SK-N-SH (cell line): ENCODE measurements around the gene TMEM106A. TPM values are rescaled to one million over a fixed set of nuclear protein-coding genes. Genes with fewer than 3 reads are reported as not detected.

Experiments used
- CTCF ChIP-seq: fragments of 200-600 bp; sonication (generic); IDR thresholded peaks from 2 replicates; pipeline ENCODE4 v1.6.1; 2017; ENCODE audit warnings: antibody characterized with exemption, mild to moderate bottlenecking, moderate library complexity
- ELF1 ChIP-seq: IDR thresholded peaks from 2 replicates; pipeline ENCODE4 v1.4.0; 2012
- EP300 ChIP-seq, 2 experiments: IDR thresholded peaks; 2 replicates each; pipeline versions ENCODE4 v1.4.0 to v1.6.1; 2012; ENCODE audit warnings: borderline replicate concordance in 1 of 2, low read depth in 1 of 2, low read length in 1 of 2
- EZH2phosphoT487 ChIP-seq: fragments of 200-600 bp; sonication (generic); IDR thresholded peaks from 2 replicates; pipeline ENCODE4 v1.6.1; 2017; ENCODE audit warnings: low read depth, mixed run types, mild to moderate bottlenecking, antibody characterized with exemption, moderate library complexity, borderline replicate concordance
- FOSL2 ChIP-seq: IDR thresholded peaks from 2 replicates; pipeline ENCODE4 v1.4.0; 2012; ENCODE audit warnings: low read depth, mild to moderate bottlenecking, moderate library complexity, borderline replicate concordance
- FOXJ3 ChIP-seq: sonication (generic); formaldehyde crosslinking; IDR thresholded peaks from 2 replicates; pipeline ENCODE4 v1.5.1; 2020; ENCODE audit warnings: mild to moderate bottlenecking, missing genetic modification reagents
- FOXM1 ChIP-seq: IDR thresholded peaks from 2 replicates; pipeline ENCODE4 v1.4.0; 2012; ENCODE audit warnings: low read depth, mild to moderate bottlenecking
- GABPA ChIP-seq: IDR thresholded peaks from 2 replicates; pipeline ENCODE4 v1.4.0; 2012; ENCODE audit warnings: low read depth, mild to moderate bottlenecking
- GATA2 ChIP-seq: sonication (generic); formaldehyde crosslinking; IDR thresholded peaks from 2 replicates; pipeline ENCODE4 v1.5.0; 2020; ENCODE audit warnings: mild to moderate bottlenecking, missing genetic modification reagents
- IRF3 ChIP-seq: fragments of 150-350 bp; IDR thresholded peaks from 2 replicates; pipeline ENCODE4 v1.6.1; 2016; ENCODE audit warnings: mild to moderate bottlenecking, low read depth, low read length
- JUND ChIP-seq: IDR thresholded peaks from 2 replicates; pipeline ENCODE4 v1.4.0; 2012
- MAX ChIP-seq: IDR thresholded peaks from 2 replicates; pipeline ENCODE4 v1.4.0; 2012; ENCODE audit warnings: low read depth
- MEF2A ChIP-seq: IDR thresholded peaks from 2 replicates; pipeline ENCODE4 v1.4.0; 2012; ENCODE audit warnings: low read depth, borderline replicate concordance
- MXI1 ChIP-seq: IDR thresholded peaks from 2 replicates; pipeline ENCODE4 v1.6.1; 2012; ENCODE audit warnings: mild to moderate bottlenecking, low read depth, low read length, improper control_type of control experiment
- NFIC ChIP-seq: IDR thresholded peaks from 2 replicates; pipeline ENCODE4 v1.4.0; 2012; ENCODE audit warnings: borderline replicate concordance
- PBX3 ChIP-seq: IDR thresholded peaks from 2 replicates; pipeline ENCODE4; 2012
- POLR2AphosphoS5 ChIP-seq: IDR thresholded peaks from 2 replicates; pipeline ENCODE4 v1.6.1; 2012; ENCODE audit warnings: low read depth, low read length
- RAD21 ChIP-seq: IDR thresholded peaks from 2 replicates; pipeline ENCODE4 v1.6.1; 2012; ENCODE audit warnings: mild to moderate bottlenecking, low read length
- RCOR1 ChIP-seq: fragments of 150-350 bp; IDR thresholded peaks from 2 replicates; pipeline ENCODE4 v1.6.1; 2017; ENCODE audit warnings: antibody characterized with exemption, low read length
- RFX5 ChIP-seq: IDR thresholded peaks from 2 replicates; pipeline ENCODE4 v1.6.1; 2012; ENCODE audit warnings: mild to moderate bottlenecking, improper control_type of control experiment, low read length
- SMC3 ChIP-seq: IDR thresholded peaks from 2 replicates; pipeline ENCODE4 v1.6.1; 2012; ENCODE audit warnings: low read depth, low read length, improper control_type of control experiment
- TAF1 ChIP-seq: IDR thresholded peaks from 2 replicates; pipeline ENCODE4 v1.6.1; 2012; ENCODE audit warnings: low read depth, mild to moderate bottlenecking, low read length, moderate library complexity, borderline replicate concordance
- TCF12 ChIP-seq: IDR thresholded peaks from 2 replicates; pipeline ENCODE4 v1.4.0; 2012
- TEAD4 ChIP-seq: IDR thresholded peaks from 2 replicates; pipeline ENCODE4 v1.4.0; 2012; ENCODE audit warnings: mild to moderate bottlenecking, borderline replicate concordance; ENCODE audit not compliant: insufficient read depth
- USF2 ChIP-seq: fragments of 150-350 bp; IDR thresholded peaks from 2 replicates; pipeline ENCODE4 v1.6.1; 2017; ENCODE audit warnings: antibody characterized with exemption, low read length, low read depth, borderline replicate concordance
- YY1 ChIP-seq: IDR thresholded peaks from 2 replicates; pipeline ENCODE4 v1.4.0; 2012; ENCODE audit warnings: low read depth, mild to moderate bottlenecking
- polyA plus RNA-seq, 3 experiments: library from polyadenylated mRNA; depleted of rRNA; stranded (reverse); fragments of >200 nt; gene quantifications; 2 replicates each; pipeline ENCODE4 v1.2.3, GENCODE V29; 2012

TMEM106A gene
- polyA plus RNA-seq, 1 of the 3 experiments (the other 2 are of a cell fraction) = 0.12 TPM

DNA sequence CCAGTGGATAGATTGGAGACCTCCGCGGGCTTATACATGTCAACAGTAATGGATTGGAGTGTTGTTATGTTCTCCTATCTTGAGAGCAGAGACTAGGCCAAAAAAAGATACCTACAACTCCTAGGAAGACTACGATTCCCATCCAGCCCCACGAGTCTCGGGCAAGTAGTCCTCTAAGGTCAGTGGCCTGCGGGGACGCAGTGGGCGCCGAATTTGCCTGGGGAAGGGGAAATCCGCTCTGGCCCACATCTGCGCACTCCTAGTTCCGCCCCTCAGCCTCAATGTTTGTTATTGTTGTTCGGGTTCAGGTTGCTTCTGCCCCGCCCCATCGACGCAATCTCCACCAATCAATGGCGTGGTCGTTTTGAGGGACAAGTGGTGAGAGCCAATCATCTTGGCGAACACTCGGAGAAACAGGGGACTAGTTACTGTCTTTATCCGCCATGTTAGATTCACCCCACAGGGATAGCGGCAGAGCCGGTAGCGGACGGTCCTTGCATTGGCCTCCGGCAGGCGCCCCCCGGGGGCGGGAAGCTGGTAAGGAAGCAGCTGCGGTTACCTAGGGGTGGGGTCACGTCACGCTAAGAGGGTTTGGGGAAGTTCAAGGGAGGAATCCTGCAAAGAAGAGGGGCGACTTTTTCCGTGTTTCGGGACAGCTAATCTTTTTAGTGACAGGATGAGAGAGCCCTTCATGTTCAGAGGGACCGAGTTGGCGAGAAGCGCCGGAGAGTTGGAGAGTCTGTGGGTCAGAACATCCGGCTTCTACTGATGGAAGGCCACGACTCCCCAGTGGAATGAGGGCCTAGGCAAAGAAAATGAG lies 40.7 kb upstream of the TMEM106A start, which contains the start of gene NBR1 (continued):
- TF ChIP-seq RCOR1 (no peak; the same call in 1 of the 2 replicates), USF2 (no peak), SMC3 (no peak), GABPA (peak; percentile 38; the same call in 1 of the 2 replicates), CTCF (no peak; the same call in 1 of the 2 replicates), JUND (no peak), RFX5 (0 out of 2 replicates have a peak, but pooled peaks have one; percentile 42), TEAD4 (no peak), GATA2 (CRISPR knock-in tag) (no peak), TAF1 (peak; percentile 63; the same call in 1 of the 2 replicates), EP300 (IDR thresholded peaks at IDR 0.05; ENCODE audit: borderline replicate concordance in 1 of 2, low read depth in 1 of 2, low read length in 1 of 2) (no peak), IRF3 (peak; percentile 61; the same call in 1 of the 2 replicates), MXI1 (peak; percentile 51; the same call in 1 of the 2 replicates), PBX3 (peak; percentile 99), YY1 (peak; percentile 87), TCF12 (no peak), EZH2phosphoT487 (no peak), FOXM1 (no peak), MEF2A (no peak), FOSL2 (no peak), NFIC (no peak), RAD21 (no peak), MAX (no peak; the same call in 1 of the 2 replicates), POLR2AphosphoS5 (peak; percentile 77), FOXJ3 (CRISPR knock-in tag) (0 out of 2 replicates have a peak, but pooled peaks have one; percentile 27), ELF1 (no peak)
